ENCODE measurements around the gene PNKP. TPM values are rescaled to one million over a fixed set of nuclear protein-coding genes. Genes with fewer than 3 reads are reported as not detected.

The PNKP gene
- total RNA-seq, 2 donors from 2014 or later = 62.3 to 76.7 TPM

GRCh38 chr19:49863254-49863934, 4.0 kb downstream of the PNKP start:
- intact Hi-C loops (cut with DNase I, micrococcal nuclease) = no loop called here
- DNase-seq (peak in 1 of 2 donors; percentile 13), ATAC-seq (no peak)

- DNase-seq = peak; percentile 26 to 27
- intact Hi-C loops (cut with DNase I, micrococcal nuclease) = no loop called here
- ATAC-seq = no peak
Observed at GRCh38 chr19:49862391-49863253, 4.8 kb downstream of the PNKP start.

GRCh38 chr19:49861541-49862378, 5.6 kb downstream of the PNKP start:
- intact Hi-C loops (cut with DNase I, micrococcal nuclease) = no loop called here
- DNase-seq (peak in 1 of 2 donors; percentile 13), ATAC-seq (no peak)

DNA sequence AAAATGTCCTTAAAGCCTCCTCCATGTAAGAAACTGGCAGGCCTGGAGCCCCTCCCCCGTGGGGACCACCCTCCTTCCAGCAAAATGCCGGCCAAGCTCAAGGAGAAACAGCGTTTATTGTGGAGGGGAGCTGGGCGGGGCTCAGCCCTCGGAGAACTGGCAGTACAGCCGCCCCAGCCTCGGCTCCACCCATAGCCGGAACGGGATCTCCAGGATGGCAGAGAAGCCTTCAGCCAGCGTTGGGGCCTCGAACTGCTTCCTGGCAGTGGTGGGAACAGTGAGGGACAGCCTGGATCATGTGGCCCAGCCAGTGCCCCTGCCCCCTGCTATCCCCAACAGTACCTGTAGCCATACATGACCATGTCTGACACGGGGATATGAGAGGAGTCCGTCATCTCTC, 6.3 kb downstream of the PNKP start:
- peak; percentile 58 for ATAC-seq
- DNase-seq = peak; percentile 58 to 71
- intact Hi-C loops (cut with DNase I, micrococcal nuclease) = no loop called here

DNA sequence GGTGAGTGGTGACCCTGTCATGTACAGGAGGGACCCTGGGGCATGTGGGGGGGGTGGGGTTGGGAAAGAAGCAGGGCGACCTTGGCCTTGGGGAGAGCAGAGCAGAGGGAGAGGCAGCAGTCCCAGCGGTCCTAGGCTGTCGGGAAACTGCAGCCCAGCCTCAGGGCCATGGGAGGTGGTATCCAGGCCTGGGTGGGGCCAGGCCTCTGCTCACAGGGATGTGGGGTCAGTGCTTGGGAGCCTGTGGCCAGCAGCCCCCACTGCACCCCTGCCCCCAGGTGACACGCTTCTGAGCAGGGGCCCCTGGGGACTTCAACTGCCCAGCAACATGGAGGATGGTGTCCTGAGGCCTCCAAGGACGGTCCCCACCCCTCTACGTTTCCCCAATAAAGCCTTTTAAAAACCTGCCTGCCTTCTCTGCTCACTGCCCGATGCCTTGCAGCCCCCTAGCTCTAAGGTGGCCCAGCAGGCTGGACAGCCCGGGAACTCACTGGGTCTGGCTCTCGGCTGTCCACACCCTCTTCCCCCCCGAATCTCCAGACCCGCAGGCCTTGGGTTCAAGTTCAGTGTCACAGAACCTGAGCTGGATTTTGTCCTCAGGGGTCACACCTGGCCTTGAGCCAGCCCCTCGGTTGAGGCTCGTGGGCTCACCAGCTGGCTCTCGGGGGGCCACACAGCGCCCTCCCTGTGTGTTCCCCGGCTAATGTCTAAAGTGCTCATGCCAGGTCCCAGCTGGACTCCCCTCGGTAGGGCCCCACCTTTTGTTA, 6.9 kb downstream of the PNKP start:
- DNase-seq (no peak), ATAC-seq (no peak)
- intact Hi-C loops (cut with DNase I, micrococcal nuclease) = no loop called here

GRCh38 chr19:49859682-49860335, 7.6 kb downstream of the PNKP start:
- DNase-seq = peak in 1 of 2 donors; percentile 22
- no peak for ATAC-seq
- intact Hi-C loops (cut with DNase I, micrococcal nuclease) = no loop called here

- peak in 1 of 2 donors; percentile 7 for DNase-seq
- no peak for ATAC-seq
- intact Hi-C loops (cut with DNase I, micrococcal nuclease) = no loop called here
Observed at GRCh38 chr19:49858088-49858985, 9.0 kb downstream of the PNKP start.

- ATAC-seq (no peak), DNase-seq (no peak)
- intact Hi-C loops (cut with DNase I, micrococcal nuclease) = no loop called here
Observed at GRCh38 chr19:49857838-49858087, 9.6 kb downstream of the PNKP start.

DNA sequence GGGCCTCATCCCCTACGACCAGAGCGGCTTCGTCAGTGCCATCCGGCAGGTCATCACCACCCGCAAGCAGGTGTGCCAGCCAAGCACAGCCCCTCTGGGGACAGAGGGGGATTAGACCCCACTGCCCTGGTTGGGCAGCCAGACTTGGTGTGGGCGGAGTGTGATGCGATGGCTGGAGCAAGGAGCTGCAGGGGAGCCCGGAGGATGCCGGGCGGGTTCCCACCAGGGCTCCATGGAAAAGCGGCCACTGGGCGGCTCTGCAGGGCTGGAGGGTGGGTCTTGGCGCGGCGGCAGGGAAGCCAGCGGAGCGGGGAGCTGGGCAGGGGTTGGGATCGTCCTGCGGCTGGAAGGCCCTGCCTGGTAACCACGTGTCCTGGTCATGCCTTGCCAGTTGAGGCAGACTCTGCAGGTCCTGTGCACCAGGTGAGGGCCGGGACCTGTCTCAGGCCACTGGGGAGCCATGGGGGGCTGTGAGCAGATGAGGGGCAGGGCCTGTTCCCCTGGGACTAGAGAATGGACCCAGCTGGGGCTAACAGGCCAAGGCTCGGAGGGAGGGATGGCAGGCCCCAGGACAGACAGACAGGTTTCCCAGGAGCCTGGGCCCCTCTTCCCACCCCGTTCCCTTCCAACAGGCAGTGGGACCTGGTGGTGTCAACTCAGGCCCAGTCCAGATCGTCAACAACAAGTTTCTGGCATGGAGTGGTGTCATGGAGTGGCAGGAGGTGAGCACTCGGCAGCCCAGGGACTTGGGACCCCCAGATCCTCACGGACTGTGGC, 10.1 kb downstream of the PNKP start:
- intact Hi-C loops (cut with DNase I, micrococcal nuclease) = no loop called here
- DNase-seq = no peak
- no peak for ATAC-seq

- no peak for ATAC-seq
- intact Hi-C loops (cut with DNase I, micrococcal nuclease) = no loop called here
- no peak for DNase-seq
Observed at GRCh38 chr19:49856574-49857021, 10.8 kb downstream of the PNKP start.

DNA sequence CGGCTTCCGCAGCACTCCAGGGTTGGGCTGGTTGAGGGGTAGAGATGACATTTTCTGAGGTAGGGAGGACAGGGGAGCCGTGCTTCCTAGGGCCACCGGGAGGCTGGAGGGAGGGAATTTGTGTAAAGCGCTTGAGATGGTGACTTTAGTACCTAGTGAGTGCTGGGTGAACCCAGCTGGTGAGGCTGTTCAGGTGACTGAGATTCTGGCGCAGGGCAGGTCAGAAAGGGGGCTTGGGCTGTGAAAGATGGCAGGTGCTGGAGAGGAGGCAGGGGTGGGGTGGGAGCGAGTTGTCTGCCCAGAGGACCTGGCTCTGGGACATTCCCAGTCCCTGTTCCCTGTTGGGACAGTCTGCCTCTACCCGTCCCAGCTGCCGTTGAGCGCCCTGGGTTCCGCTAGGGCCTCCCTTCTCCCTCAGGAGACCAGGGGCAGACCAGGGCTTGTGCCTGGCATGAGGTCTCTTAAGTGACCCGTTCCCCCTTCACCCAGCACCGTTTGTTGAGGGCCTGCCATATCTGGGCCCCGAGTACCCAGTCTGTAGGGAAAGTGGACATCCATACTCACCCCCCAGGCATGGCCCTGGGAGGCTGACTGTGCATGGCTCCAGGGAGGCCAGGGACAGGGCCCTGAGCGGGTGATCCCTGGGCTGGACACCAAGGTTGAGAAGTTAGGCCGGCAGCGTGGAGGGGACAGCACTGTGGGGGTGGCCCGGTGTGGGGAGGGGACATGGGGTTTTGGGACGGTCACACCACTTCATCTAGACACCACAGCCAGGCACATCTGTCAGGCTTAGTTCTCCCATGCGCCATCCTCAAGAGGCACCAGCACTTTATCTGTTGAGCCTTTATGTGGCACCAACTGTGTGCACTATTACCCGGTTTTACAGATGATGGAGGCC, 11.5 kb downstream of the PNKP start:
- intact Hi-C loops (cut with DNase I, micrococcal nuclease) = no loop called here
- ATAC-seq = no peak
- no peak for DNase-seq

DNA sequence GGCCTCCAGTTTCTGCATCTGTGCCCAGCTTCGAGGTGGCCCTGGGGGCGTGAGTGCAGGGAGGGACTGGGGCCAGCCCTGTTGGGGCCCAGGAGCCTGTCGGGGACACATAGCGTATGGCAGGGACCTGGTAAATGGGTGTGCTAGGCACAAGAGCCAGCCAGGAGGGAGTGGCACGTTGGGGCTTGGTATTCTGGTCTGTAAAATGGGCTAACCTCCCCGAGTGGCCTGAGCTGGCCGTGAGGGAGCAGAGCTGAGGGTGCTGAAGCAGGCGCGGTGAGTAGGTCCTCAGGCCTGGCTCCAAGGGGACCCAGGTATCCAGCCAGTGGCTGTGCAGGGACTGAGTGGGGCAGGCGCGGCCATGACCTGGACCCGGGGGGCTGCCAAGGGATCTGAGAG, 12.1 kb downstream of the PNKP start:
- ATAC-seq (no peak), DNase-seq (no peak)
- intact Hi-C loops (cut with DNase I, micrococcal nuclease) = no loop called here

GRCh38 chr19:49854378-49855263, 12.8 kb downstream of the PNKP start:
- intact Hi-C loops (cut with DNase I, micrococcal nuclease) = no loop called here
- peak; percentile 28 to 31 for DNase-seq
- ATAC-seq = no peak

- DNase-seq (no peak), ATAC-seq (no peak)
- intact Hi-C loops (cut with DNase I, micrococcal nuclease) = no loop called here
Observed at GRCh38 chr19:49853852-49854377, 13.5 kb downstream of the PNKP start.

All from left colon (tissue), 2 donors.